Hypothalamus (tissue), 51 donors: ENCODE measurements around the gene CRY1.

ENCODE experiments used
- DNase-seq, 51 donors: peaks; one replicate each; lab custom pipeline; 2025; lab: John Stamatoyannopoulos, UW

The CRY1 gene

GRCh38 chr12:106975993-106976658, 117.2 kb downstream of the CRY1 start:
- DNase-seq = no peak

GRCh38 chr12:106975098-106975497, 118.3 kb downstream of the CRY1 start:
- DNase-seq = no peak

- DNase-seq = no peak
Measured at GRCh38 chr12:106974511-106974910, 118.8 kb downstream of the CRY1 start.

- no peak for DNase-seq
Measured at GRCh38 chr12:106973545-106973944, 119.8 kb downstream of the CRY1 start.

- DNase-seq = no peak
Measured at GRCh38 chr12:106971065-106971464, 122.3 kb downstream of the CRY1 start.

GRCh38 chr12:106964526-106964925, 128.8 kb downstream of the CRY1 start:
- DNase-seq = no peak

- no peak for DNase-seq
Measured at GRCh38 chr12:106962286-106962685, 131.1 kb downstream of the CRY1 start.

- DNase-seq = peak in 1 of 51 donors; percentile 4
Measured at GRCh38 chr12:106960443-106960842, 132.9 kb downstream of the CRY1 start.

GRCh38 chr12:106957583-106957982, 135.8 kb downstream of the CRY1 start:
- DNase-seq = no peak

- DNase-seq = peak in 41 of 51 donors; percentile 23 to 81 (median 53)
Measured at GRCh38 chr12:106956048-106956578, 137.2 kb downstream of the CRY1 start.

- DNase-seq = peak; percentile 53 to 93 (median 85)
Measured at GRCh38 chr12:106955377-106956047, 137.8 kb downstream of the CRY1 start, which contains the start of gene TMEM263. TSS of gene TMEM263 (plus strand) at chr12:106955907. CDS start at chr12:106967117, 11,210 bp downstream.

GRCh38 chr12:106954462-106955376, 138.6 kb downstream of the CRY1 start:
- peak in 29 of 51 donors; percentile 2 to 58 (median 28) for DNase-seq

- DNase-seq = no peak
Measured at GRCh38 chr12:106953352-106954250, 139.7 kb downstream of the CRY1 start.

GRCh38 chr12:106950591-106950990, 142.8 kb downstream of the CRY1 start:
- DNase-seq = no peak

- no peak for DNase-seq
Measured at GRCh38 chr12:106947461-106947860, 145.9 kb downstream of the CRY1 start.

- no peak for DNase-seq
Measured at GRCh38 chr12:106945261-106945851, 148.0 kb downstream of the CRY1 start.

GRCh38 chr12:106942775-106943174, 150.6 kb downstream of the CRY1 start:
- DNase-seq = no peak

GRCh38 chr12:106941481-106942156, 151.7 kb downstream of the CRY1 start:
- no peak for DNase-seq
